Hepatocyte (in vitro differentiated cells): Measurements from ENCODE around the gene RAB3IL1. TPM values are rescaled to one million over a fixed set of nuclear protein-coding genes. Genes with fewer than 3 reads are reported as not detected.

Experiments used
- DNase-seq: peaks from one replicate; pipeline ENCODE4 v3.0.0-alpha.2; 2016; ENCODE audit warnings: low spot score
- H2AFZ ChIP-seq: fragments of 200-600 bp; sonication (generic); 2 replicates; pipeline ENCODE4 v1.6.0; 2016; ENCODE audit warnings: antibody characterized with exemption, mild to moderate bottlenecking
- H3K27ac ChIP-seq: fragments of 200-600 bp; sonication (generic); 2 replicates; pipeline ENCODE4 v1.5.1; 2016; ENCODE audit warnings: mild to moderate bottlenecking
- H3K27me3 ChIP-seq: fragments of 200-600 bp; sonication (generic); 2 replicates; pipeline ENCODE4 v1.6.1; 2016
- H3K36me3 ChIP-seq: fragments of 200-600 bp; sonication (generic); replicated peaks from 2 replicates; pipeline ENCODE4 v1.5.1; 2016; ENCODE audit warnings: low read depth; ENCODE audit not compliant: insufficient read depth
- H3K4me1 ChIP-seq: fragments of 200-600 bp; sonication (generic); 2 replicates; pipeline ENCODE4 v1.5.1; 2016; ENCODE audit warnings: mild to moderate bottlenecking, moderate library complexity; ENCODE audit not compliant: insufficient read depth
- H3K4me2 ChIP-seq: fragments of 200-600 bp; sonication (generic); 2 replicates; pipeline ENCODE4 v1.6.0; 2016
- H3K4me3 ChIP-seq: fragments of 200-600 bp; sonication (generic); 2 replicates; pipeline ENCODE4 v1.5.1; 2016; ENCODE audit warnings: mild to moderate bottlenecking
- H3K79me2 ChIP-seq: fragments of 200-600 bp; sonication (generic); 2 replicates; pipeline ENCODE4 v1.6.0; 2017; ENCODE audit warnings: mild to moderate bottlenecking
- H3K9me2 ChIP-seq: fragments of 200-600 bp; sonication (generic); replicated peaks from 2 replicates; pipeline ENCODE4 v1.6.0; 2017; ENCODE audit warnings: mild to moderate bottlenecking; ENCODE audit not compliant: insufficient read depth
- H3K9me3 ChIP-seq: fragments of 200-600 bp; sonication (generic); 2 replicates; pipeline ENCODE4 v1.5.1; 2016; ENCODE audit warnings: low read depth, mild to moderate bottlenecking
- H4K20me1 ChIP-seq: fragments of 200-600 bp; sonication (generic); 2 replicates; pipeline ENCODE4 v1.6.0; 2016; ENCODE audit warnings: mild to moderate bottlenecking; ENCODE audit not compliant: insufficient read depth, poor library complexity, severe bottlenecking
- EZH2 ChIP-seq: fragments of 200-600 bp; sonication (generic); IDR thresholded peaks from 2 replicates; pipeline ENCODE4 v1.6.1; 2016; ENCODE audit warnings: antibody characterized with exemption, mild to moderate bottlenecking, borderline replicate concordance
- EZH2phosphoT487 ChIP-seq: fragments of 200-600 bp; sonication (generic); IDR thresholded peaks from one replicate; pipeline ENCODE4 v1.6.1; 2018; ENCODE audit warnings: antibody characterized with exemption, mild to moderate bottlenecking, low read depth, moderate library complexity; ENCODE audit not compliant: unreplicated experiment, severe bottlenecking
- WGBS: methylation state at CpG from one replicate; pipeline ENCODE4 v1.1.6; 2016; ENCODE audit warnings: low lambda C conversion rate; ENCODE audit errors: missing lambda C conversion rate; 5-methylcytosine and 5-hydroxymethylcytosine counted together
- polyA plus RNA-seq: library from polyadenylated mRNA; unstranded; fragments of >200 nt; fragmentation: Nextera tagmentation; extraction: Ambion mirVana; gene quantifications from 2 replicates; pipeline ENCODE4 v1.2.1, GENCODE V29; 2016
- total RNA-seq: library from RNA; depleted of rRNA; stranded (reverse); fragments of >200 nt; gene quantifications from 2 replicates; pipeline ENCODE4 v1.2.3, GENCODE V29; 2014
- TF ChIP-seq, protein P1 (sequence below): fragments of 200-600 bp; sonication (generic); IDR thresholded peaks from 2 replicates; pipeline ENCODE4 v1.5.1; 2016; ENCODE audit warnings: antibody characterized with exemption, mild to moderate bottlenecking; ENCODE audit not compliant: poor library complexity

RAB3IL1 gene
- total and polyA plus RNA-seq, 2 experiments from 2014 or later = 10.8 to 18.6 TPM

DNA sequence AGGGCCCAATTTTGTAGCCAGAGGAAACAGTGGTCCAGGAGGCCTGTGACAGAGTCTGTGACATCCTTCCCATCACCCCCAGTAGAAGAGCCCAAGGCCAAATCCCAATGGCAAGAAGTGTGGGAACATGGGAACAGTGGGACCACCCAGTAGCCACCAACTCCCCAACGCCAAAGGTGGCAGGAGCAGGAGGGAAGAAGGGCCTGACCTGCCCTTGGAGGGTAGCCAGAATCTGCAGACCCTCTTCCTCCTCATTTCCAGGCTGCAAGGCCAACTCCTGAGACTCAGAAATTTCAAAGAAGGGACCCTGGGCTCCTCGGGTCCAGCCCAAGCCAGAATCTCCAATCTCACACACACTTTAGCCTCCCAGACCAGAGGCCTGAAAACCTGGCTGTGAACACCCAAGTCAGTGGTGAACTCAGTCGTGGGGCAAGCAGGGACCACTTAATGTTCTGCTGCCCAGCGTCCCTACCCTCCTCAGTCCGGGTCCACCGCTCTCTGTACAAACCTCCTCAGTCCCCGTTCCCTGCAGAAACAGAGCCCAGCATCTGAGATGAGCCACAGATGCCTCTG is 6.2 kb downstream of the RAB3IL1 start:
- H3K27ac ChIP-seq = no peak overlapping the region
- H3K4me1 ChIP-seq = peaks cover 11% of the 10 kb centered on the region
- H3K27me3 ChIP-seq = no peaks in the 10 kb centered on the region
- no peak overlapping the region for H3K4me3 ChIP-seq
- no peaks in the 10 kb centered on the region for H3K9me3 ChIP-seq
- no peaks in the 10 kb centered on the region for H3K36me3 ChIP-seq
- no peak overlapping the region for H2AFZ ChIP-seq
- no peak for TF ChIP-seq EZH2
- TF ChIP-seq, protein P1, sequence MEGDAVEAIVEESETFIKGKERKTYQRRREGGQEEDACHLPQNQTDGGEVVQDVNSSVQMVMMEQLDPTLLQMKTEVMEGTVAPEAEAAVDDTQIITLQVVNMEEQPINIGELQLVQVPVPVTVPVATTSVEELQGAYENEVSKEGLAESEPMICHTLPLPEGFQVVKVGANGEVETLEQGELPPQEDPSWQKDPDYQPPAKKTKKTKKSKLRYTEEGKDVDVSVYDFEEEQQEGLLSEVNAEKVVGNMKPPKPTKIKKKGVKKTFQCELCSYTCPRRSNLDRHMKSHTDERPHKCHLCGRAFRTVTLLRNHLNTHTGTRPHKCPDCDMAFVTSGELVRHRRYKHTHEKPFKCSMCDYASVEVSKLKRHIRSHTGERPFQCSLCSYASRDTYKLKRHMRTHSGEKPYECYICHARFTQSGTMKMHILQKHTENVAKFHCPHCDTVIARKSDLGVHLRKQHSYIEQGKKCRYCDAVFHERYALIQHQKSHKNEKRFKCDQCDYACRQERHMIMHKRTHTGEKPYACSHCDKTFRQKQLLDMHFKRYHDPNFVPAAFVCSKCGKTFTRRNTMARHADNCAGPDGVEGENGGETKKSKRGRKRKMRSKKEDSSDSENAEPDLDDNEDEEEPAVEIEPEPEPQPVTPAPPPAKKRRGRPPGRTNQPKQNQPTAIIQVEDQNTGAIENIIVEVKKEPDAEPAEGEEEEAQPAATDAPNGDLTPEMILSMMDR = no peak
- no peak for TF ChIP-seq EZH2phosphoT487
- H3K4me2 ChIP-seq = no peak overlapping the region
- DNase-seq = no peak
- H3K79me2 ChIP-seq = peaks cover 7% of the 10 kb centered on the region
- H4K20me1 ChIP-seq = no peaks in the 10 kb centered on the region
- 88% methylated on average over 7 of the region's 7 CpGs for WGBS
- H3K9me2 ChIP-seq = no peaks in the 10 kb centered on the region

DNA sequence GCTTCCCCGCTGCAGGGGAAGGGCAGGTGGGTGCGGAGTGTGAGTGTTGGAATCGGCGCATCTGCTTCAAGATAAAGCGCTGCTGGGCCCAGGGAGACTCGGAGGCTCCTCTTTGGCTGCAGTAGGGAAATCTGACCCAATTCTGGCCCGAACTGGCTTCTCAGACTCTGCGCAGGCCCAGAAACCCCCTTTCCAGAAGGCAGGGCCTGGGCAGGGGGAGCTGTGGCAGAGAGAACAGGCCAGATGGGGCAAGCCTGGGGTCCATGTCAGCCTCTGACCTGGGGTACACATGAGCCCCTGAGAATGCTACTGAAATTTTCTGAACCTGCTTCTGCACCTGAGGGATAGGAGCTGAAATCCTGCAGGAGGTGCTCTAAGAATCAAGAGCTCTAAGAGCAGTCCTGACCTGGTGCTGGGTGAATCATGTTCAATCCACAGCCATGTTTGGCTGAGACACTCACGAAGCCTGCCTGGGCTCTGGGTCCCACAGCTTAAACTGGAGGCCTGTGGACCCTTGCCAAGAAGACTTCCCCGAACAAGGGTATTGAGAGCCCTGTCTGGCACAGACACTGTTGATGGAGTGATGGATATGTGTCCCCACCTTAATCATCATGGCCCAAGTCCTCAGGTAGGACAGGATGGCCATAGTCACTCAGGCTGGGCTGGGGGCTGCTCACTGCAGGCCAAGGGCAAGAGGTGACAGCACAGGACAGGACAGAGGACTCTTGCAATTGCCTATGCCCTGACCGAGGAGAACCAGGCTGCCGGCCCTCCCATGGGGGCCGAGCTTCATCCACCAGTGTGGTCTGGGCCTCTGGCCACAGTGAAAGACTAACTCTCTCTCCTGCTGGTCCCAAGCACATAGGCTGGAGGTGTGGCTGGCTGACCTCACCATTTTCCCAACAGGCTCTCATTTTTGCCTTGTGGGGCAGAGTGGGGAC is 6.9 kb downstream of the RAB3IL1 start:
- no peaks in the 10 kb centered on the region for H4K20me1 ChIP-seq
- no peaks in the 10 kb centered on the region for H3K9me3 ChIP-seq
- no peak for DNase-seq
- H3K27me3 ChIP-seq = no peaks in the 10 kb centered on the region
- no peak overlapping the region for H2AFZ ChIP-seq
- no peak overlapping the region for H3K4me2 ChIP-seq
- 92% methylated on average over 13 of the region's 13 CpGs for WGBS
- no peaks in the 10 kb centered on the region for H3K36me3 ChIP-seq
- peaks cover 5% of the 10 kb centered on the region for H3K79me2 ChIP-seq
- no peaks in the 10 kb centered on the region for H3K9me2 ChIP-seq
- H3K4me3 ChIP-seq = no peak overlapping the region
- peaks cover 11% of the 10 kb centered on the region for H3K4me1 ChIP-seq
- TF ChIP-seq, protein P1 = no peak
- TF ChIP-seq EZH2phosphoT487 = no peak
- no peak for TF ChIP-seq EZH2
- H3K27ac ChIP-seq = no peak overlapping the region

DNA sequence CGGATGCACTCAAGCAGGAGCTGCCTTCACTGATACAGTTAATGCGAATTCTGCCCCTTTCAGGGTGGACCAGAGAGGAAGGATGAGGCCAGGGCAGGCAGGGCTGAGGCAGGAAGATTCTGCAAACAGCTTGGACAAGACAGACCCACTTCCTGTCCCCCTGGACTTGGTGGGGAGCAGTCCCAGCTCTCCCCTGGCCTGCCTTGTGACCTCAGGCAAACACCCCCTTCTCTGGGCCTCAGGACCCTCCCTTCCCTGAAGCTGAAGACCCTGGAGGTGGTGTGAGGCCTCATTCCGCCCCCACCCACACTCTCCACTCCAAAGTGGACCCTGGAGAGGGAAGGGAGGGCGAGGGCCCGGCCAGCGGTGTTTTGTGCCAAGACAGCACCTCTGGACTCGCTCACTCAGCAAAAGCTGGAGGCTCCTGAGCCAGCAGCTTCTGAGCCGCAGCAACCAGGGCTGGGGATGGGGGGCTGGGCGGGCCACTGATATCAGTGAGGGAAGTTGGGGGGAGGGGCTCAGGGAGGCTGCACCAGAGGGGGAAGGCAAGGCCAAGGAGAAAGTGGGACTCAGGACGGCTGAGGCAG is 8.5 kb downstream of the RAB3IL1 start:
- H3K4me3 ChIP-seq = no peak overlapping the region
- H3K27me3 ChIP-seq = no peaks in the 10 kb centered on the region
- peak overlapping the region; percentile 51 for H3K4me2 ChIP-seq
- WGBS = 48% methylated on average over 9 of the region's 10 CpGs
- H3K27ac ChIP-seq = peak overlapping the region; percentile 31
- no peak overlapping the region for H2AFZ ChIP-seq
- peak; percentile 54 for DNase-seq
- no peaks in the 10 kb centered on the region for H3K36me3 ChIP-seq
- H4K20me1 ChIP-seq = no peaks in the 10 kb centered on the region
- H3K9me2 ChIP-seq = no peaks in the 10 kb centered on the region
- H3K9me3 ChIP-seq = no peaks in the 10 kb centered on the region
- peaks cover 15% of the 10 kb centered on the region for H3K4me1 ChIP-seq
- H3K79me2 ChIP-seq = no peaks in the 10 kb centered on the region
- no peak for TF ChIP-seq EZH2
- TF ChIP-seq, protein P1 = no peak
- TF ChIP-seq EZH2phosphoT487 = no peak
